Left lung (tissue), 10 donors: ENCODE measurements around the gene STEAP1B. TPM values are rescaled to one million over a fixed set of nuclear protein-coding genes. Genes with fewer than 3 reads are reported as not detected.

Experiments
- ATAC-seq: fragments of 200-7000 bp; cut with Tn5 transposase; one replicate; pipeline ENCODE4 v1.9.1; 2020; ENCODE audit warnings: moderate library complexity
- DNase-seq, 4 donors: peaks; one replicate each; pipeline ENCODE4 v3.0.0-alpha.2; 2013 to 2020
- H3K27ac ChIP-seq, 2 donors: fragments of 200-600 bp; sonication (generic) in 1 of 2; one replicate each; pipeline versions ENCODE4 v1.5.0 to v1.8.0; 2020 to 2021
- H3K27me3 ChIP-seq, 2 donors: fragments of 200-600 bp; sonication (generic) in 1 of 2; one replicate each; pipeline versions ENCODE4 v1.5.0 to v1.8.0; 2020 to 2021
- H3K36me3 ChIP-seq, 2 donors: fragments of 200-600 bp; sonication (generic) in 1 of 2; one replicate each; pipeline versions ENCODE4 v1.5.0 to v1.8.0; 2020 to 2021
- H3K4me1 ChIP-seq, 2 donors: fragments of 200-600 bp; one replicate each; pipeline ENCODE4 v1.8.0; 2021
- H3K4me3 ChIP-seq, 2 donors: fragments of 200-600 bp; sonication (generic) in 1 of 2; one replicate each; pipeline versions ENCODE4 v1.5.0 to v1.8.0; 2020 to 2021; ENCODE audit warnings: mild to moderate bottlenecking in 1 of 2
- H3K9me3 ChIP-seq, 2 donors: fragments of 200-600 bp; sonication (generic) in 1 of 2; one replicate each; pipeline versions ENCODE4 v1.5.0 to v1.8.0; 2020 to 2021
- intact Hi-C, 2 donors: fragments of 100-400 bp; cut with DNase I; formaldehyde crosslinking; loops; one replicate each; pipeline versions ENCODE4 v1.11.2 to v1.14.2; 2022
- polyA plus RNA-seq, 6 donors: library from polyadenylated mRNA; unstranded; fragments of 120-200 nt; gene quantifications; one replicate each; pipeline ENCODE4 v1.2.1, GENCODE V29; 2013; ENCODE audit not compliant: insufficient read length in 6 of 6
- total RNA-seq, 2 donors: library from RNA; stranded (reverse); fragmentation: NEBNext Ultra II Directional; extraction: Animal tissue kit (Norgen Biotek cat#: 25700); gene quantifications; one replicate each; pipeline ENCODE4 v1.2.1, GENCODE V29; 2021
- TF ChIP-seq, protein P1 (sequence below), 2 donors: fragments of 200-600 bp; sonication (generic) in 1 of 2; IDR thresholded peaks; one replicate each; pipeline versions ENCODE4 v1.5.0 to v1.8.0; 2021; ENCODE audit warnings: antibody characterized with exemption in 2 of 2
- donor health status: DM: no; HTN: yes; CAD: no.
- donor health status: DM: no; HTN: no; CAD: no.

STEAP1B gene
- total and polyA plus RNA-seq, 8 donors, result 0.85 to 3.4 (median 2.7) TPM

DNA sequence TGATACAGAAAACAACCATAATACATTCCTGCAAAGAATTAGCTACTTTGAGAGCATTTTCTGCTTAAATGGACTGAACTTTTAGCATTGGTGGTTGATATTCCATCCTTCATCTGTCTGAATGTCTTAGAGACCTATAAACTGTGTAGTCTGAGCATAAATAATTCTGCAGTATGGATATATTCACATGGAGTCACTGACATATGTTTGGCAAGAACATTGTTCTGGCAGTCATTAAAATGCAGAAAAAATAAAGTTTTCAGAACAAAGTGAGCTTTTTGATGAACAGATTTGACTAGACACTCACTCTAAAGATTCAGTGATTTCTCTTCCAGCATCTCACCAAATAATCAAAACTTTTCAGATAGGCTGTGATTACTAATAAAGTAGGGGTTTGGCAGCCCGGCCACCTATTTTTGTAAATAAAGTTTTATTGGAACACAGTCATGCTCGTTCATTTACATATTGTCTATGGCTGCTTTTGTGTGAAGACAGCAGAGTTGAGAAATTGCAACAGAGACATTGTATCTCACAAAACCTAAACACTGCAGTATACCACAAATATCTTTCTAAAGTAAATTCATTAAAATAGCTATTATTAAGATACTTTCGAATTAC lies 98.9 kb downstream of the STEAP1B start:
- no peaks in the 10 kb centered on the region for H3K9me3 ChIP-seq
- no peak overlapping the region for H3K4me3 ChIP-seq
- H3K36me3 ChIP-seq, result no peaks in the 10 kb centered on the region
- no peak overlapping the region for H3K27ac ChIP-seq
- TF ChIP-seq, protein P1, sequence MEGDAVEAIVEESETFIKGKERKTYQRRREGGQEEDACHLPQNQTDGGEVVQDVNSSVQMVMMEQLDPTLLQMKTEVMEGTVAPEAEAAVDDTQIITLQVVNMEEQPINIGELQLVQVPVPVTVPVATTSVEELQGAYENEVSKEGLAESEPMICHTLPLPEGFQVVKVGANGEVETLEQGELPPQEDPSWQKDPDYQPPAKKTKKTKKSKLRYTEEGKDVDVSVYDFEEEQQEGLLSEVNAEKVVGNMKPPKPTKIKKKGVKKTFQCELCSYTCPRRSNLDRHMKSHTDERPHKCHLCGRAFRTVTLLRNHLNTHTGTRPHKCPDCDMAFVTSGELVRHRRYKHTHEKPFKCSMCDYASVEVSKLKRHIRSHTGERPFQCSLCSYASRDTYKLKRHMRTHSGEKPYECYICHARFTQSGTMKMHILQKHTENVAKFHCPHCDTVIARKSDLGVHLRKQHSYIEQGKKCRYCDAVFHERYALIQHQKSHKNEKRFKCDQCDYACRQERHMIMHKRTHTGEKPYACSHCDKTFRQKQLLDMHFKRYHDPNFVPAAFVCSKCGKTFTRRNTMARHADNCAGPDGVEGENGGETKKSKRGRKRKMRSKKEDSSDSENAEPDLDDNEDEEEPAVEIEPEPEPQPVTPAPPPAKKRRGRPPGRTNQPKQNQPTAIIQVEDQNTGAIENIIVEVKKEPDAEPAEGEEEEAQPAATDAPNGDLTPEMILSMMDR (IDR thresholded peaks at IDR 0.05), result no peak
- DNase-seq (no peak), ATAC-seq (no peak)
- no peaks in the 10 kb centered on the region for H3K27me3 ChIP-seq
- intact Hi-C loops, result no loop called here
- H3K4me1 ChIP-seq, result no peaks in the 10 kb centered on the region

DNA sequence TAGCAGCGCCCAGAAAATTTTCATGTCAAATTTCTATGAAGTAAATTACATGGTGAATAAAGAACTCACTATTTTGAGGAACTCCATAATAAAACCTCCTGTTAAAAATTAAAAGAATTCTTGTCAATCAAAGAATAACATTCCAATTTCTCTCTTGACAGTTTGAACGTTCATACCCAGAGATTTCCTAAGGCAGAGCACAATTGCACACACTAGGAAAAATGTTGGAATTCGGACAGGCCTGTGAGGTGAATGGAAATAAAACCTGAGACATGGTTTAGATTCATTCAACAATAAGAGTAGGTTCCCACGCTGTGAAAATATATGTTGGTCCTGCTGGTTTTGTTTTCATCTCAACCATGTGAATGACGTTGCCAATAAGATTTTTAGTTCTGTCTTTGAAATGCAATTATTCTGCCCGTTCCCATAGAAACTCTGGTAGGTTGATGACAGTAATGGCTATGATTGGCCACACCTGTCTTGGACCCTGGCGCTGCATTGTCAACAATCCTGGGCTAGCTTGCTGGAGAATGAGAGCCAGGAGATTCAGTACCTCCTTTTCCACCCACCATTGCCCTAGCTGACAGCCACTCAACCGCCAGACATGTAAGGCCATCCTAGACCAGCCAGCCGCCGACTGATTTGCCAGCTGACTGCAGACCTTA lies 99.7 kb downstream of the STEAP1B start:
- Histone ChIP-seq H3K4me1 (no peaks in the 10 kb centered on the region), H3K9me3 (no peaks in the 10 kb centered on the region), H3K36me3 (no peaks in the 10 kb centered on the region), H3K27me3 (no peaks in the 10 kb centered on the region), H3K4me3 (no peak overlapping the region), H3K27ac (no peak overlapping the region)
- TF ChIP-seq, protein P1 (IDR thresholded peaks at IDR 0.05), result no peak
- DNase-seq (no peak), ATAC-seq (no peak)
- intact Hi-C loops, result no loop called here

DNA sequence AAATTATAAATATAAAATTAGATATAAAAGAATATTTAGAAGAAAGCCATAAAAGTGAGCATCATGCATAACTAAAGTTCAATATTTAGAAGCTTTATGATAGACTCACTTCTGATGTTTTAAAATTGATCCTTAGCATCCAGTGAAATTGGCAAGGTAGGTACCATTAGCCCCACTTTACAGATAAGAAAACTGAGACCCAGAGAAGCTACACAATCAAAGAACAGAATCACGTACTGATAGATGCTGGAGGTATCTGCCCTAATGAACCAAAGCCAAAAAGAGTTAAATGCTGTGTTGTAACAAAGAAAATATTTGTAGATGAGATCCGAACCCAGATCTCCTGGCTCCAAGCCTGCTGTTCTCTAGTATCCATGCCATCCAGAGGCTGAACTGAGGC lies 100.4 kb downstream of the STEAP1B start:
- TF ChIP-seq, protein P1 (IDR thresholded peaks at IDR 0.05), result no peak
- ATAC-seq, result no peak
- no peak overlapping the region for H3K4me3 ChIP-seq
- no peaks in the 10 kb centered on the region for H3K4me1 ChIP-seq
- intact Hi-C loops, result no loop called here
- no peaks in the 10 kb centered on the region for H3K27me3 ChIP-seq
- H3K27ac ChIP-seq, result no peak overlapping the region
- DNase-seq, result no peak
- H3K36me3 ChIP-seq, result no peaks in the 10 kb centered on the region
- H3K9me3 ChIP-seq, result no peaks in the 10 kb centered on the region

DNA sequence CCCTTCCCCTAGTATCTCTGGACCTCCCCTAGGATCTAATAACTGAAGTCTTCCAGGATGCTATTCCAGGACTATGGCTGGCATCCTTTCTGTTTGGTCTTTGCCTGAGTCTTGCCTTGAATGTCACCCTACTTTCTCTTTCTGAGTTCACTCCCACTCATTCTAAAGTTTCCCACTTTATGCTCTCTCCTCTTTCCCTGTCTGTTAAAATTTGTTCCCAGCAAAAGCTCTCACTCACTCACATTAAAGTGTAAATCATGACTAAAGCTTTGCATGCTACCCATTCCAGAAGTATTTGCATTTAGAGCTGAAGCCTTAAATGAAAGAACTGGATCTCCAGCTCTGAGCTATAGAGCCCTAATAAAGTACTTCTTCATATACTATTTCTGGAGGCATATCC lies 100.9 kb downstream of the STEAP1B start:
- no peak for ATAC-seq
- Histone ChIP-seq H3K4me1 (no peaks in the 10 kb centered on the region), H3K36me3 (no peaks in the 10 kb centered on the region), H3K27ac (no peak overlapping the region), H3K4me3 (no peak overlapping the region), H3K27me3 (no peaks in the 10 kb centered on the region), H3K9me3 (no peaks in the 10 kb centered on the region)
- intact Hi-C loops, result no loop called here
- no peak for DNase-seq
- TF ChIP-seq, protein P1 (IDR thresholded peaks at IDR 0.05), result no peak

DNA sequence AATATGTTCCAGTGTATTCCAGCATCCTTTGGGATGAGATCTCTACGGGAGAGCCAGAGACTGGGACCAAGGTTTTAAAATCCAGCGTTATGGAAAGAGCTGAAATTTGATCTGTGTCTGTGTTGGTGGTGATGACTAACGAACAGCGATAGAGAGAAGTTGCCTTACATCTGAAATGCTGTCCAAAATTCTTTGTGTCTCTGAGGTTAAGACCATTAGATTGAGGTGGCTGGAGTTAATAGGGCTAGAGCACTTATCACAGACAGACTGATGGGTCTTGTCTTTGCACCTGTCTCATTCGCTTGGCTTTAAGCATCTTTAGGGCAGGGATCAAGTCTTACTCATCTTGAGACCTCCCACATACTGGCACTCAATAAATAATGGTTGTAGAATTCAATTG lies 102.0 kb downstream of the STEAP1B start:
- Histone ChIP-seq H3K36me3 (no peaks in the 10 kb centered on the region), H3K27ac (no peak overlapping the region), H3K4me3 (no peak overlapping the region), H3K9me3 (no peaks in the 10 kb centered on the region), H3K27me3 (no peaks in the 10 kb centered on the region), H3K4me1 (no peaks in the 10 kb centered on the region)
- intact Hi-C loops, result no loop called here
- ATAC-seq (no peak), DNase-seq (no peak)
- TF ChIP-seq, protein P1 (IDR thresholded peaks at IDR 0.05), result no peak
